NCI-H774 (cell line): ENCODE measurements around the gene CFAP47.

Experiments used
- DNase-seq: peaks from one replicate; lab custom pipeline; 2025; lab: John Stamatoyannopoulos, UW

The CFAP47 gene

GRCh38 chrX:36241397-36241796 lies 321.9 kb downstream of the CFAP47 start:
- no peak for DNase-seq

- no peak for DNase-seq
These were observed 346.6 kb downstream of the CFAP47 start for GRCh38 chrX:36266155-36266554.

GRCh38 chrX:36310136-36310535 lies 390.6 kb downstream of the CFAP47 start:
- no peak for DNase-seq

- DNase-seq: no peak
These were observed 394.8 kb downstream of the CFAP47 start for GRCh38 chrX:36314303-36314702.

GRCh38 chrX:36334572-36334971 lies 415.0 kb downstream of the CFAP47 start:
- DNase-seq: no peak

- DNase-seq: no peak
These were observed 417.2 kb downstream of the CFAP47 start for GRCh38 chrX:36336751-36337150.

GRCh38 chrX:36344301-36344700 lies 424.8 kb downstream of the CFAP47 start:
- DNase-seq: no peak

GRCh38 chrX:36348509-36348908 lies 429.0 kb downstream of the CFAP47 start:
- DNase-seq: no peak

- no peak for DNase-seq
These were observed 438.3 kb downstream of the CFAP47 start for GRCh38 chrX:36357855-36358254.

- DNase-seq: no peak
These were observed 444.7 kb downstream of the CFAP47 start for GRCh38 chrX:36364262-36364661.

GRCh38 chrX:36383495-36383894 lies 464.0 kb downstream of the CFAP47 start:
- no peak for DNase-seq

- DNase-seq: no peak
These were observed 469.4 kb downstream of the CFAP47 start for GRCh38 chrX:36388901-36389300.

GRCh38 chrX:36401774-36402173 lies 482.2 kb downstream of the CFAP47 start:
- DNase-seq: no peak

GRCh38 chrX:36407836-36408235 lies 488.3 kb downstream of the CFAP47 start:
- no peak for DNase-seq

- DNase-seq: no peak
These were observed 494.5 kb downstream of the CFAP47 start for GRCh38 chrX:36414056-36414455.

GRCh38 chrX:36422368-36422767 lies 502.8 kb downstream of the CFAP47 start:
- no peak for DNase-seq

GRCh38 chrX:36431819-36432218 lies 512.3 kb downstream of the CFAP47 start:
- DNase-seq: no peak

GRCh38 chrX:36434522-36434921 lies 515.0 kb downstream of the CFAP47 start:
- no peak for DNase-seq
